ENCODE measurements around the gene TRAK2.
A peak's percentile ranks its signal among the peaks of the same experiment; 100 is the strongest.

The TRAK2 gene

DNA sequence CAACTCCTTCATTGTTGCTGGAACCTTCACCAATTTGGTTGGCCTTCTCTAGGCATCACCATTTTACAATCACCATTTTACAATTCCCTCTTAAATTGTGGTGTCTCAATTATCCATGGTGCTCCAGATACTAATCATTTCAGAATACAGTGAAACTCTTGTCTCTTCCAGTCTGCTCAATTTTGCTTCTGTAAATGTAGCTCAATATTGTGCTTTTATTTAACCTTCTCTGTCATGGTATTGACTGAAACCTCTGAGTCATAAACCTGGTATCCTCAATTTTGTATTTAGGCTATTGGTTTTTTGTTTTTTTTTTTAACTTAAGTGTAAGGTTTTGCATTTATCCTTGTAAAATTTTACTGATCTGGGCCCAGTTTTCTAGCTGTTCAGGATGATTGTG is 16.4 kb upstream of the TRAK2 start:
- H3K27me3 ChIP-seq (ENCODE audit: control insufficient read depth, insufficient read depth, low read length): no peaks in the 10 kb centered on the region
- peaks cover 3% of the 10 kb centered on the region for H3K4me1 ChIP-seq (ENCODE audit: control insufficient read depth, low read depth, low read length)
- H3K9me3 ChIP-seq (ENCODE audit: control insufficient read depth, low read depth, low read length): no peaks in the 10 kb centered on the region
- H3K27ac ChIP-seq (ENCODE audit: low read length): no peak overlapping the region
- H3K4me3 ChIP-seq (ENCODE audit: low read length): no peak overlapping the region
- no peaks in the 10 kb centered on the region for H3K36me3 ChIP-seq (ENCODE audit: control insufficient read depth, low read depth, low read length)
- H3K9ac ChIP-seq (ENCODE audit: low read length): no peak overlapping the region

DNA sequence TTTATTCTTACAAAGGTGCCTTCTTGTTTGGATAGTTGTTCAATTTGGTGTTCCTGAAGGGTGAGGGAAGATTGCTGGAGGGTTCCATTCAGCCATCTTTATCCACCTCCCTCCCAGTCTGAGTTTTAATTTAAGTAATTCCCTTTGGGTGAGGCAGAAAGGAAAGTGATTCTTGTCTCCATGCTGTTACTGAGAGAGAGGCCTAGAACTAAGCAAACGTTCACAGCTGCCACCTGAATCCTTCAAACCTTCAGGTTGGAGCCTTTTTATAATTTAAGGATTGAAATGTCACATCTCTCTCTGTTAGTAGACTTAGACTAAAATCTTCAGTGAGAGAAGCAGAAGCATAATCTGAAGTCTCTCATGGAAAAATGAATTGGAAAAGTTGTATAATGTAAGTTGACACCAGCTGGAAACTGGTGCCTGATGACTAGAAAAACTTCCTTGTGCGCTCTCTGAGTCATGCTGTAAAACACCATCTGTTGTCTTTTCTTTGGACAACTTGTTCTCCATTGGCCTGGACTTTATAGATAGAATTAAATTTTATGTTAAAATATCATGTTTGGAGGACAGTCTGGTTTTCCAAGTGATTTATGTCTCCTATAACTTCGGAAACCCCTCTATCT is 14.9 kb upstream of the TRAK2 start:
- Histone ChIP-seq H3K36me3 (ENCODE audit: control insufficient read depth, low read depth, low read length) (no peaks in the 10 kb centered on the region), H3K9me3 (ENCODE audit: control insufficient read depth, low read depth, low read length) (no peaks in the 10 kb centered on the region), H3K9ac (ENCODE audit: low read length) (no peak overlapping the region), H3K27me3 (ENCODE audit: control insufficient read depth, insufficient read depth, low read length) (no peaks in the 10 kb centered on the region), H3K4me3 (ENCODE audit: low read length) (no peak overlapping the region), H3K4me1 (ENCODE audit: control insufficient read depth, low read depth, low read length) (peaks cover 3% of the 10 kb centered on the region), H3K27ac (ENCODE audit: low read length) (no peak overlapping the region)

DNA sequence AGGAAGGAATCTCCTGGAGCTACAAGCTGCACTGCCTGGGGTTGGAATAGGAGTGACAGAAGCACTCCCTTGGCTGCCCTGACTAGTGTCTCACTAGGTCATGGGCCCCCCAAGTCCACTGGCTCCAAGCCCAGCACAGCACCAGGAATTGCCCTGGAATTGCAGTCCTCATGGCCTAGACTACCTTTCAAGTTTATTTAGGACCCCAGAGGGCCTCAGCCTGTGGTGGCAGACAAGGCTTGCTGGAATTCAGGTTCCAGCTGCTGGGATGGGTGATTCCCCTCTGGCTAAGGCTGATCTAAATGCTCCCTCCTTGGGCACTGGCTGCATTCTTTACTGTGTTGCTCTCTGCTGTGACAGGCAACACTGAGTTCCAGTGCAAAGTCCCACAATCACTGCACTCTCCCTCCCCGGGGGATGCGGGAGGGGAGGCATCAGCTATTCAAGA is 14.3 kb upstream of the TRAK2 start:
- no peaks in the 10 kb centered on the region for H3K27me3 ChIP-seq (ENCODE audit: control insufficient read depth, insufficient read depth, low read length)
- no peaks in the 10 kb centered on the region for H3K9me3 ChIP-seq (ENCODE audit: control insufficient read depth, low read depth, low read length)
- H3K4me1 ChIP-seq (ENCODE audit: control insufficient read depth, low read depth, low read length): no peaks in the 10 kb centered on the region
- no peak overlapping the region for H3K27ac ChIP-seq (ENCODE audit: low read length)
- no peak overlapping the region for H3K9ac ChIP-seq (ENCODE audit: low read length)
- no peak overlapping the region for H3K4me3 ChIP-seq (ENCODE audit: low read length)
- H3K36me3 ChIP-seq (ENCODE audit: control insufficient read depth, low read depth, low read length): no peaks in the 10 kb centered on the region

DNA sequence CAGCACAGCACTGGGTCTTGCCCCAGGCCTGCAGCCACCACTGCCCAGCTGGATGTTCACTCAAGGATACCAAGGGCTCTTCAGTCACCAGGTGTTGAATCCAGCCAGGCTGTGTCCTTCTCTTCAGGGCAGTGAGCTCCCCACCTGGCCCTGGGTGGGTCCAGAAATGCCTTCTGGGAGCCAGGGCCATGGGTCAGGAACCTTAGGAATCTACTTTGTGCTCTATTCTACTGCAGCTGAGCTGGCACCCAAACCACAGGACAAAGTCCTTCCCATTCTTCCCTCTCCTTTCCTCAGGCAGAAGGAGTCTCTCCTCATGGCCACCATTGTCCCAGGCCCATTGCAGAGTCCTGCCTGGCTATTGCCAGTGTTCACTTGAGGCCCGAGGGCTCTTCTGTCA is 13.3 kb upstream of the TRAK2 start:
- H3K9ac ChIP-seq (ENCODE audit: low read length): no peak overlapping the region
- H3K27ac ChIP-seq (ENCODE audit: low read length): no peak overlapping the region
- no peaks in the 10 kb centered on the region for H3K9me3 ChIP-seq (ENCODE audit: control insufficient read depth, low read depth, low read length)
- no peaks in the 10 kb centered on the region for H3K36me3 ChIP-seq (ENCODE audit: control insufficient read depth, low read depth, low read length)
- no peak overlapping the region for H3K4me3 ChIP-seq (ENCODE audit: low read length)
- no peaks in the 10 kb centered on the region for H3K27me3 ChIP-seq (ENCODE audit: control insufficient read depth, insufficient read depth, low read length)
- H3K4me1 ChIP-seq (ENCODE audit: control insufficient read depth, low read depth, low read length): no peaks in the 10 kb centered on the region

DNA sequence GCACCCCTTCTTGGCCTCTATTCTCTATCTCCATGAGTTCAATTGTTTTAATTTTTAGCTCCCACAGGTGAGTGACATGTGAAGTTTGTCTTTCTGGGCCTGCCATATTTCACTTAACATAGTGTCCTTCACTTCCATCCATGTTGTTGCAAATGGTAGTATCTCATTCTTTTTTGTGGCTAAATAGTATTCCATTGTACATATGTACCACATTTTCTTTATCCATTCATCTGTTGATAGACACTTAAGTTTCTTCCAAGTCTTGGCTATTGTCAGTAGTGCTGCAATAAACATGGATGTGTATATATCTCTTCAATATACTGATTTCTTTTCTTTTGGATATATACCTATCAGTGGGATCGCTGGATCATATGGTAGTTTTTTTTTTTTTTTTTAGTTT is 9.3 kb upstream of the TRAK2 start:
- H3K36me3 ChIP-seq (ENCODE audit: control insufficient read depth, low read depth, low read length): no peaks in the 10 kb centered on the region
- no peak overlapping the region for H3K9ac ChIP-seq (ENCODE audit: low read length)
- H3K27ac ChIP-seq (ENCODE audit: low read length): no peak overlapping the region
- H3K4me1 ChIP-seq (ENCODE audit: control insufficient read depth, low read depth, low read length): no peaks in the 10 kb centered on the region
- H3K27me3 ChIP-seq (ENCODE audit: control insufficient read depth, insufficient read depth, low read length): no peaks in the 10 kb centered on the region
- no peaks in the 10 kb centered on the region for H3K9me3 ChIP-seq (ENCODE audit: control insufficient read depth, low read depth, low read length)
- H3K4me3 ChIP-seq (ENCODE audit: low read length): no peak overlapping the region

DNA sequence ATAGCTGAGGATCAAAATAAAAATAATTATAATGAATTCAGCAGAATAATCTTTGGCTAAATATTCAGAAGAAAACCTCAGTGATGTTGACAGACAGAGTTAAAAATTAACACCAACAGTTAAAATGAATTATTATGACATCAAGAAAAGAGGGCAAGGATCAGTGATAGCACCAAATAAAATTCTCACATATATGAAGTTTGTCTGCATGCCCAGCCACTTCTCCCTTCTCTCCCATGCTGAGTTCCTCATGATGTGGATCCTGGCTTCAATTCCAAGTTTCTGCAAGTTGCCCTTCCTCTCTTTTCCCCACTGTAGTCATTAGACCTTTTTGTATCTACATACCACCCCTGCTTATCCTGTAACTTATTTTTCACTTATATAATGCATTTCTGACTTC is 7.1 kb upstream of the TRAK2 start:
- Histone ChIP-seq H3K4me3 (ENCODE audit: low read length) (no peak overlapping the region), H3K36me3 (ENCODE audit: control insufficient read depth, low read depth, low read length) (no peaks in the 10 kb centered on the region), H3K27me3 (ENCODE audit: control insufficient read depth, insufficient read depth, low read length) (no peaks in the 10 kb centered on the region), H3K9ac (ENCODE audit: low read length) (no peak overlapping the region), H3K27ac (ENCODE audit: low read length) (no peak overlapping the region), H3K4me1 (ENCODE audit: control insufficient read depth, low read depth, low read length) (no peaks in the 10 kb centered on the region), H3K9me3 (ENCODE audit: control insufficient read depth, low read depth, low read length) (no peaks in the 10 kb centered on the region)

DNA sequence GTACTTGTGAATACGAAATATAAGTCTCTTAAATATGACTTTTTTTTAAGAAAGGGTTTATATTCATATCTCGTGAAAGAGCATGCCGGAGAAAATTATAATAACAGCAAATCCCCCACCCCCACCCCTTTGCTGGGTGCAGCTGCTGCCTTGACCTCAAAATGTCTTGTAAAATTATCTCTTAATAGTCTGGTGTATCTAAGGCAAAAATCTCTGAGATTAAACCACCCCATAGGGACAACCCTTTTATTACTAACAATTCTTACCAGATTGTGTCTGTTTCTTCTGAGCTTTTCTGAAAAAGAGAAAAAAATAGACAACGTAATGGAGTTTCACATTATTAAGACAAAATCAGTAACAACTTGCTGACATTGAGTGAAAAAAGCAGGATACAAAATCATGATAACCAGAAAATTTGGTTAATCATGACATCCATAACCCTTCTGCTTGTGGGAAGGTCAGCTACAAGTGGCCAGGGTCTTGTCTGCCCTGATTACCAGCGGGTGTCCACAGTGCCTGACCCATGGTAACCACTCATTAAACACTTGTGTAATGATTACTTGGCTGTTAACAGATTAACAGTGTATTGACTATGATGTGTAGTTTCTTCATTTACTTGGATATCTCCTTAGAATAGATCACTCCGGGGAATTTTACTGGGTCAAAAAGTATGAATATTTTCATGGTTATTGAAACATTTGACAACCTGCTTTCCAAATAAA is 1.8 kb upstream of the TRAK2 start:
- H3K4me3 ChIP-seq (ENCODE audit: low read length): peak overlapping the region; percentile 98
- peak overlapping the region; percentile 68 for H3K9ac ChIP-seq (ENCODE audit: low read length)
- H3K4me1 ChIP-seq (ENCODE audit: control insufficient read depth, low read depth, low read length): peaks cover 8% of the 10 kb centered on the region
- no peaks in the 10 kb centered on the region for H3K36me3 ChIP-seq (ENCODE audit: control insufficient read depth, low read depth, low read length)
- no peak overlapping the region for H3K27ac ChIP-seq (ENCODE audit: low read length)
- H3K9me3 ChIP-seq (ENCODE audit: control insufficient read depth, low read depth, low read length): no peaks in the 10 kb centered on the region
- H3K27me3 ChIP-seq (ENCODE audit: control insufficient read depth, insufficient read depth, low read length): peaks cover 7% of the 10 kb centered on the region

DNA sequence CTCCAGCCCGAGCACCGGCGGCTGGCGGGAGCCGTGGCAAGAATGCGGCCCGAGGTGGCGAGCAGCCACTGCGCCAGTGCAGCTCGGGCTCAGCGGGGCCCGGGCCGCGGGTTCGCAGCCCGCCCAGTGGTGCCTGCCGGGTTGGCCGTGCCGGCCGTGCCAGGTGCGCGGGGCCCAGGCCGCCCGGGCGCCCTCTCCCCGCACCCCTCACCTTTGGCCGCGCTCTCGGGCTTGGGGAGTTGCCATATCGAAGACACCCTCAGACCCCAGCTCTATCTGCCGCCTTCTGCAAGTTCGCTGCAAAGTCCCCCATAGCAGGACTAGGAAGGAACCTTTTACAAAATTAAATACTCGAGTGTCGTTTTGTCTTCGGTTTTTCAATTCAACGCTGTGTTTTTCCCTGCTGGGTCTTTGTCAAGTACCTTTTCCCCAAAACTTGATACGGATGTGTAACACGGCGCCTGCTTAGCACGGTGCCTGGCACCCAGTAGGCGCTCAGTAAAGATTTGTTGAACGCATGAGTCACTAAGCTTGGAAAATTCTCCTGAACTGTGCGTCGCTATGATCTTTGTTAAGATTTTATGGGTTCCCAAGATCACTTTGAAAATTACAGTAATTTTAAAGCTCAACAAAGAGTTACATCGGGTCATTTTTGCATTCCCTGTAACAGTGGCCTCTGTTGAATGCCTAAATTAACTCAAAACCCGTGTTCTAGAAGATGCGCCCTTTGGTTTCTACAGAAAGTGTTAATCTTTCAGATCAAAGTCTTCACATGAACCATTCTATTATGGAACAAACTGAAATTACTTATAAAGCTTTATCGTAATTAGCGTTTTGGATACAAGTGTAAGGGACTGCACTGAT is 1.0 kb upstream of the TRAK2 start:
- no peaks in the 10 kb centered on the region for H3K36me3 ChIP-seq (ENCODE audit: control insufficient read depth, low read depth, low read length)
- no peak overlapping the region for H3K27ac ChIP-seq (ENCODE audit: low read length)
- H3K9ac ChIP-seq (ENCODE audit: low read length): peak overlapping the region; percentile 68
- H3K4me1 ChIP-seq (ENCODE audit: control insufficient read depth, low read depth, low read length): peaks cover 8% of the 10 kb centered on the region
- H3K27me3 ChIP-seq (ENCODE audit: control insufficient read depth, insufficient read depth, low read length): peaks cover 7% of the 10 kb centered on the region
- H3K4me3 ChIP-seq (ENCODE audit: low read length): peak overlapping the region; percentile 98
- no peaks in the 10 kb centered on the region for H3K9me3 ChIP-seq (ENCODE audit: control insufficient read depth, low read depth, low read length)

DNA sequence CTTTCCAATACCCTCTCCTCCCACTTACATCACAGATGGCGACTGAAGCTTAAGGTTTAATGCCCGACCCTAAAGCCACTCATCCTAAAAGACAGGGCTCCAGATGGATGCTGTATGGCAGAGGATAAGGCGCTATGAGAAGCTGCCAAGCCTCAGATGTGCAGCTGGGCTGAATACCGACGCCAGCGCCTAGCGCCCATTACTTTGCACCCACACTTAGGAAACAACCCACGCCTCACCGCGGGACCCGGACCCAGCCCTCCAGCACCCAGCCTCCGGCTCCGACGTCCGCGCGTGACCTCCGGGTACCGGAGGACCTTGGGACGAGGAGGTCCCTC is 335 bp downstream of the TRAK2 start:
- H3K4me3 ChIP-seq (ENCODE audit: low read length): peak overlapping the region; percentile 98
- H3K27ac ChIP-seq (ENCODE audit: low read length): peak overlapping the region; percentile 30

DNA sequence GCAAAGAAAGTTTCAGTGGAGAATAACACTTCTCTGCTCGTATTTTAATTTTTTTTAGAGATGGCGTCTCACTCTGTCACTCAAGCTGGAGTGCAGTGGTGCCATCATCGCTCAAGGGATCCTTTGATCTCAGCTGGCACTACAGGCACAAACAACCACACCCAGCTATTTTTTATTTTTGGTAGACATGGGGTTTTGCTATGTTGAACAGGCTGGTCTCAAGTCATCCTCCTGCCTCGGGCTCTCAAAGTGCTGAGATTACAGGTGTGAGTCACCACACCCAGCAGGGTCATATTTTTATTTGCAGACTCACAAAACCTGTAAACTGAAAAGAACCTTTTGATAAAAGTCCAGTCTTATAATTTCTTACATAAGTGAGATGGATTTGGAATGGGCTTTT is 2.6 kb downstream of the TRAK2 start:
- no peak overlapping the region for H3K9ac ChIP-seq (ENCODE audit: low read length)
- H3K4me3 ChIP-seq (ENCODE audit: low read length): no peak overlapping the region
- no peaks in the 10 kb centered on the region for H3K9me3 ChIP-seq (ENCODE audit: control insufficient read depth, low read depth, low read length)
- no peak overlapping the region for H3K27ac ChIP-seq (ENCODE audit: low read length)
- no peaks in the 10 kb centered on the region for H3K36me3 ChIP-seq (ENCODE audit: control insufficient read depth, low read depth, low read length)
- H3K27me3 ChIP-seq (ENCODE audit: control insufficient read depth, insufficient read depth, low read length): peaks cover 7% of the 10 kb centered on the region
- H3K4me1 ChIP-seq (ENCODE audit: control insufficient read depth, low read depth, low read length): peaks cover 8% of the 10 kb centered on the region

More for the DNA sequence above, 335 bp downstream of the TRAK2 start:
- peak overlapping the region; percentile 78 for H3K9ac ChIP-seq (ENCODE audit: low read length)
- H3K4me1 ChIP-seq (ENCODE audit: control insufficient read depth, low read depth, low read length): peaks cover 8% of the 10 kb centered on the region
- H3K36me3 ChIP-seq (ENCODE audit: control insufficient read depth, low read depth, low read length): no peaks in the 10 kb centered on the region
- H3K27me3 ChIP-seq (ENCODE audit: control insufficient read depth, insufficient read depth, low read length): peaks cover 7% of the 10 kb centered on the region
- no peaks in the 10 kb centered on the region for H3K9me3 ChIP-seq (ENCODE audit: control insufficient read depth, low read depth, low read length)

DNA sequence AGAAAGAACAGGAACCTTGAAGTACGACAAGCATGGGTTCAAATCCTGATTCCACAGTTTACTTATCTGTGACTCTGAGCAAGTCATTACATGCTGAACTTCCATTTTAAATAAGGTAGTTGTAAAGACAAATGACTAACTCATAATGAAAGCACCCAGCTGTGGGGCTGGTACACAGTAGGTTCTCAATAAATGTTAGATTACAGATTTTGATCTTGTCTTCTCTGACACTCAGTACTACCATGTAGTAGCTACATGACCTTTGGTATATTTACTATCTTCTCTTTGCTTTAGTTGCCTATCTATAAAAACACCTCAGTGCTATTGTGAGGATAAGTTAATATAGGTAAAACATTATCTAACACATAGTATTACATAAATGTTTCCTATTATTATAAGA is 3.2 kb downstream of the TRAK2 start:
- Histone ChIP-seq H3K9me3 (ENCODE audit: control insufficient read depth, low read depth, low read length) (no peaks in the 10 kb centered on the region), H3K27me3 (ENCODE audit: control insufficient read depth, insufficient read depth, low read length) (peaks cover 7% of the 10 kb centered on the region), H3K4me3 (ENCODE audit: low read length) (no peak overlapping the region), H3K27ac (ENCODE audit: low read length) (no peak overlapping the region), H3K36me3 (ENCODE audit: control insufficient read depth, low read depth, low read length) (no peaks in the 10 kb centered on the region), H3K9ac (ENCODE audit: low read length) (no peak overlapping the region), H3K4me1 (ENCODE audit: control insufficient read depth, low read depth, low read length) (peaks cover 8% of the 10 kb centered on the region)
